Fibroblast of the conjunctiva (primary cell): ENCODE results near the gene NPY1R.

ENCODE experiments used
- DNase-seq: peaks from one replicate; pipeline ENCODE4 v3.0.0-alpha.2; 2010; ENCODE audit warnings: low read depth

The NPY1R gene

DNA sequence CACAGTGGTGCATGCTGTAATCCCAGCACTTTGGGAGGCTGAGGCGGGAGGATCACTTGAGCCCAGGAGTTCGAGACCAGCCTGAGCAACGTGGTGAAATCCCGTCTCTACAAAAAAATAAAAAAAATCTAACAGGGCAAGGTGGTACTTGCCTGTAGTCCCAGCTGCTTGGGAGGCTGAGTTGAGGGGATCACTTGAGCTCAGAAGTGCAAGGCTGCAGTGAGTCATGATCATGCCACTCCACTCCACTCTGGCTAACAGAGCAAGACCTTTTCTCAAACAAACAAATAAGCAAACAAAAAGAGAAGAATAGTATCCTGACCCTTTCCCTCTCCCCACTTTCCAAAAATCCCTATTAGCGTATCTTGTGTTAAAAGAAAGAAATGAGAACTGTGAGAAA lies 52.7 kb downstream of the NPY1R start:
- no peak for DNase-seq

- DNase-seq = no peak
These were observed 57.5 kb downstream of the NPY1R start for GRCh38 chr4:163274861-163275260.
